Osteoblast (primary cell): Measurements from ENCODE around the gene NEK2. TPM values are rescaled to one million over a fixed set of nuclear protein-coding genes. Genes with fewer than 3 reads are reported as not detected.
A peak's percentile ranks its signal among the peaks of the same experiment; 100 is the strongest.

Source experiments
- DNase-seq: peaks from one replicate; pipeline ENCODE4 v3.0.0; 2011; ENCODE audit warnings: low spot score, mixed read lengths; ENCODE audit not compliant: insufficient read length; ENCODE audit errors: missing footprints
- H2AFZ ChIP-seq: 2 replicates; pipeline ENCODE4 v1.6.0; 2011; ENCODE audit warnings: mild to moderate bottlenecking, low read length
- H3K27ac ChIP-seq: 2 replicates; pipeline ENCODE4 v1.5.1; 2011; ENCODE audit warnings: mild to moderate bottlenecking, low read depth, low read length, moderate library complexity
- H3K27me3 ChIP-seq: 2 replicates; pipeline ENCODE4 v1.6.0; 2012; ENCODE audit warnings: mild to moderate bottlenecking, control low read depth, inconsistent platforms, low read length, moderate library complexity; ENCODE audit not compliant: insufficient read depth
- H3K36me3 ChIP-seq: 2 replicates; pipeline ENCODE4 v1.5.1; 2011; ENCODE audit warnings: mild to moderate bottlenecking, low read length, control low read depth, moderate library complexity; ENCODE audit not compliant: insufficient read depth
- H3K4me1 ChIP-seq: 2 replicates; pipeline ENCODE4 v1.5.1; 2011; ENCODE audit warnings: mild to moderate bottlenecking, low read length, control low read depth, moderate library complexity; ENCODE audit not compliant: insufficient read depth
- H3K4me2 ChIP-seq: 2 replicates; pipeline ENCODE4 v1.6.0; 2011; ENCODE audit warnings: mild to moderate bottlenecking, low read length; ENCODE audit not compliant: insufficient read depth
- H3K4me3 ChIP-seq: fragments of 200-600 bp; sonication (generic); 3 replicates; pipeline ENCODE4 v1.5.1; 2012; ENCODE audit warnings: mild to moderate bottlenecking, low read length, inconsistent platforms; ENCODE audit not compliant: insufficient read depth
- H3K79me2 ChIP-seq: 2 replicates; pipeline ENCODE4 v1.6.0; 2012; ENCODE audit warnings: mild to moderate bottlenecking, low read length, control low read depth, inconsistent platforms; ENCODE audit not compliant: insufficient read depth
- H3K9me3 ChIP-seq: 2 replicates; pipeline ENCODE4 v1.5.1; 2011; ENCODE audit warnings: low read depth, low read length, control low read depth
- H4K20me1 ChIP-seq: 2 replicates; pipeline ENCODE4 v1.6.0; 2012; ENCODE audit warnings: mild to moderate bottlenecking, low read length, control low read depth; ENCODE audit not compliant: insufficient read depth
- CTCF ChIP-seq: IDR thresholded peaks from 2 replicates; pipeline ENCODE4 v1.5.1; 2011; ENCODE audit warnings: mild to moderate bottlenecking, low read depth, low read length, moderate library complexity; ENCODE audit errors: extremely low read depth
- total RNA-seq: library from RNA; depleted of rRNA; stranded (reverse); fragments of >200 nt; gene quantifications from 2 replicates; pipeline ENCODE4 v1.2.3, GENCODE V29; 2012

The NEK2 gene
- total RNA-seq, 1 donor: 1.4 TPM

GRCh38 chr1:211667065-211667617 is 8.3 kb downstream of the NEK2 start:
- Histone ChIP-seq H3K27me3 (no peaks in the 10 kb centered on the region), H3K27ac (no peak overlapping the region), H4K20me1 (no peaks in the 10 kb centered on the region), H3K9me3 (no peaks in the 10 kb centered on the region), H3K79me2 (no peaks in the 10 kb centered on the region), H3K4me2 (no peak overlapping the region), H3K4me1 (no peaks in the 10 kb centered on the region), H3K4me3 (no peak overlapping the region), H2AFZ (no peak overlapping the region), H3K36me3 (peaks cover 33% of the 10 kb centered on the region)
- TF ChIP-seq CTCF: no peak
- DNase-seq: no peak

- H3K4me3 ChIP-seq: no peak overlapping the region
- no peaks in the 10 kb centered on the region for H3K4me1 ChIP-seq
- peaks cover 17% of the 10 kb centered on the region for H3K36me3 ChIP-seq
- H4K20me1 ChIP-seq: no peaks in the 10 kb centered on the region
- H3K9me3 ChIP-seq: no peaks in the 10 kb centered on the region
- H3K27me3 ChIP-seq: no peaks in the 10 kb centered on the region
- TF ChIP-seq CTCF: no peak
- H3K79me2 ChIP-seq: no peaks in the 10 kb centered on the region
- DNase-seq: no peak
- no peak overlapping the region for H3K4me2 ChIP-seq
- H3K27ac ChIP-seq: no peak overlapping the region
- H2AFZ ChIP-seq: no peak overlapping the region
Measured at GRCh38 chr1:211660718-211661222, 14.7 kb downstream of the NEK2 start.

GRCh38 chr1:211656728-211657127 is 18.7 kb downstream of the NEK2 start:
- H3K27me3 ChIP-seq: no peaks in the 10 kb centered on the region
- DNase-seq: no peak
- H3K27ac ChIP-seq: no peak overlapping the region
- TF ChIP-seq CTCF: no peak
- no peaks in the 10 kb centered on the region for H3K36me3 ChIP-seq
- no peaks in the 10 kb centered on the region for H3K79me2 ChIP-seq
- H3K4me3 ChIP-seq: no peak overlapping the region
- peaks cover 6% of the 10 kb centered on the region for H3K4me1 ChIP-seq
- no peaks in the 10 kb centered on the region for H4K20me1 ChIP-seq
- no peaks in the 10 kb centered on the region for H3K9me3 ChIP-seq
- H3K4me2 ChIP-seq: no peak overlapping the region
- H2AFZ ChIP-seq: no peak overlapping the region

- peak; percentile 99 for TF ChIP-seq CTCF
- no peaks in the 10 kb centered on the region for H3K36me3 ChIP-seq
- peaks cover 6% of the 10 kb centered on the region for H3K4me1 ChIP-seq
- no peaks in the 10 kb centered on the region for H4K20me1 ChIP-seq
- peak overlapping the region; percentile 69 for H3K4me2 ChIP-seq
- no peak overlapping the region for H3K27ac ChIP-seq
- H3K4me3 ChIP-seq: peak overlapping the region; percentile 31
- DNase-seq: peak; percentile 45
- no peaks in the 10 kb centered on the region for H3K79me2 ChIP-seq
- H3K27me3 ChIP-seq: no peaks in the 10 kb centered on the region
- peak overlapping the region; percentile 75 for H2AFZ ChIP-seq
- H3K9me3 ChIP-seq: no peaks in the 10 kb centered on the region
Measured at GRCh38 chr1:211654838-211655787, 20.3 kb downstream of the NEK2 start.
